Measurements from ENCODE around the gene CEBPZOS.

CEBPZOS gene

DNA sequence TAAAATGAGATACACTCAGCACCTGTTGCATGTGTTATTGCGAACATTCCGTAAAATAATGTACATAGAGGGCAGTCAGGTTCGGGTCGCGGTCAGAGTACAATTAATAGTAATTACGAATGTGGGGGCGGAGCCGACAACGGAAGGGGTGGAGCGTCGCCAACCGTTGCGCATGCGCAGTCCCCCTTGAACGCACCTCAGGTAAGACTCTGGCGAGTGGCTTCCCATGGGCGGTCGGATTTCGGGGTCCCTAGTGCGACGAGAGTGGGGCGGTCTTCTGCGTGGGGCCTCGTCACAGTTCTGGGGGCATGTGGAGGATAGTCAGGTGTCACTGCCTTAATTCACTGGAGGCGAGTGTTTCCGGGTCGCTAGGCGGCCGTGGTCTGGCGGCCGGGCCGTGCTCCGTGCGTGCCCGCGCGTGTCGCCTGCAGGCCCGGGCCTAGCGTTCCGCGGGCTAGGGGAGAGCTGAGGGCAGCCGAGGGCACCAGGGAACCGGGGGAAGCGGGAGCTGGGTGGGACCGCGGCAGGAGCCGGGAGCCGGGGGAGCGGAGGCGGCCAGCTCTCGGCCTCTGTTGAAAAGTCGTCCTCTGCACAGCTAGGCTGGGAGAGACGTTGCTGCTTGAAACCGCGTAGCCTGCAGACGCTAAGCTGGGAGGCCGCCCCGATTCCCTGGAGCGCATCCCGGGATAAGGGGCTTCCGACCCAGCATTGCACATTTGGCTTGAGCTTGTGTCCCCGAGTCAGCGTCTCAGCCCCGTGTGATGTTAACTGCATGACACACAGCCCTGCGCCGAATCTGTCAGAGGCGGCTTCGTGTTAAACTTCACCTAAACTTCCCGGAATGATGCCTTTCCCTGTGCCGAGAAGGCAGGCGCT, at the start of gene CEBPZOS:
TSS of gene CEBPZOS (plus strand) at position 177 of the 876 bp plus-strand sequence. CDS start 3,209 bp downstream, outside the sequence.
- peak; percentile 78 to 89 (median 84) for DNase-seq (ENCODE audit: low read depth in 3 of 3, low spot score in 1 of 3)

DNA sequence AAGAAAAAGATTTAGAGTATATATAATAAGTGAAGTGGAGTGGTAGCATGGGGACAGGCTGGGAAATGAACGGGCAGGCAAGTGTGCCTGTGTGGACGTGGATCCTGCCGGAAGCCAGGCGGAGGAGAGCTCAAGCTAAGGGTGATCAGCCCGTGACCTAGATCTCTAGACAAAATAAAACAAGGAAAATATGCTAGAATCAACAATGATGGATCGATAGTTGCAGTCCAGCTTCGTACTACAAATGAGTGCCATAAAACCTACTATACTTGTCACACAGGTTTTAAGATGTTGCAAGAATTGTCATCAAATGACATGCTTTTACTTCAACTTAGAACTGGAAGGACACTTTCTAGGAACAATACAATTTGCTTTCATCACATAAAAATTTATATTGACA, 48.0 kb upstream of the CEBPZOS start:
- DNase-seq (ENCODE audit: low read depth in 3 of 3, low spot score in 1 of 3), result no peak

DNA sequence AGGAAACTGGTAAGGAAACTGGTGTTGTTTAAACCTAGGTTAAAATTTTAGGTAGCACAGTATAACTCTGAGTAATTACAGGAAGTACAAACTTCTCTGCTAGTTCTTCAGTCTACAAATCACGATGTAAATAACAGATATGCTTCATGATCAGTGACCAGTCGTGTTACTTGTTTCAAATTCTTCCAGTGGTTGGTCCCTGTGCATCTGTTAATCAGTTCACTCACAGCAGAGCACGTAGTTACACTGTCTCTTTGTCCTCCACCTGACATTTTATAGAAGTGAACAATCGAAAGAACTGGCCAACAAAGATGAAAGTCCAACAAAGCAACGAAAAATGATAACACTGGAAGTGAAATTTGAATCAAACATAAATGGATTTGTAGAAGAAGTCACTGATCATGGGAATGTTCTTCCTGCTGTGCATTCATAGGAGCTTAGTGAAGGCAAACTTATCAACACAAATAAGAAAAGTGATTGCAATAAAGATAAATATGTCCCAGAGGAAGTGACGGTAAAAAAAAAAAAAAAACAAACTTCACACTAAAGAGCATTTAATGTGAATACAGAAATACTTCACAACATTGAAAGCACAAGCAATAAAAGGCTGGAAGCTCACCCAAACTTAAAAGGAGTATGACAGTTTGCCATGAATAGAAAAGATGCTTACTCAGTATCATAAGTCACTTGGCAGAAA, 46.5 kb upstream of the CEBPZOS start:
- DNase-seq (ENCODE audit: low read depth in 3 of 3, low spot score in 1 of 3), result no peak

DNA sequence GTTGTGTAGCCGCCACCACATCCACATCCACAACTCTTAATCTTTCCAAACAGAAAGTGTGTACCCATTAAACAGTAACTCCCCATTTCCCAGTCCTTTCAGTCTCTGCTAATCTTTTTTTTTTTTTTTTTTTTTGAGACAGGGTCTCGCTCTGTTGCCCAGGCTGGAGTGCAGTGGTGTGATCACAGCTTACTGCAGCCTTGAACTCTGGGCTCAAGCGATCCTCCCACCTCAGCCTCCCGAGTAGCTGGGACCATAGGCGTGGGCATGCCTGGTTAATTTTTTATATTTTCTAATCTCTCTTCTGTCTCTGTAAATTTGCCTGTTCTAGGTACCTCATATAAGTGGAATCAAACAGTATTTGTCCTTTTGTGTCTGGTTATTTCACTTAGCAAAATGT, 43.1 kb upstream of the CEBPZOS start:
- no peak for DNase-seq (ENCODE audit: low read depth in 3 of 3, low spot score in 1 of 3)

DNA sequence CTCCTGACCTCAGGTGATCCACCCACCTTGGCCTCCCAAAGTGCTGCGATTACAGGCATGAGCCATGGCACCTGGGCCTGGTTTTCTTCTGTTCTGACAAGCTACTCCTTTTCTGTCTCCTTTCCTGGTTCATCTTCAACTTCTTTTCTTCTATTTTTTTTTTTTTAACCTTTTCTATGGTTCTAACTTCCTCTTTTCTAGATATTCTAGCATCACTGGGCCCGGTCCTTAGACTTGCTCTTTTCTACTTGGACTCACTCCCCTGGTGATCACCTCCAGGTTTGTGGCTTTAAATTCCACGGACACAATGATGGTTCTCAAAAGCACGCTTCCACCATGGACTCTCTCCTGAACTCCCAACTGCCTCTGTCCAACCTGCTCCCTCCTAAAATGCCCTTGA, 41.5 kb upstream of the CEBPZOS start:
- no peak for DNase-seq (ENCODE audit: low read depth in 3 of 3, low spot score in 1 of 3)

DNA sequence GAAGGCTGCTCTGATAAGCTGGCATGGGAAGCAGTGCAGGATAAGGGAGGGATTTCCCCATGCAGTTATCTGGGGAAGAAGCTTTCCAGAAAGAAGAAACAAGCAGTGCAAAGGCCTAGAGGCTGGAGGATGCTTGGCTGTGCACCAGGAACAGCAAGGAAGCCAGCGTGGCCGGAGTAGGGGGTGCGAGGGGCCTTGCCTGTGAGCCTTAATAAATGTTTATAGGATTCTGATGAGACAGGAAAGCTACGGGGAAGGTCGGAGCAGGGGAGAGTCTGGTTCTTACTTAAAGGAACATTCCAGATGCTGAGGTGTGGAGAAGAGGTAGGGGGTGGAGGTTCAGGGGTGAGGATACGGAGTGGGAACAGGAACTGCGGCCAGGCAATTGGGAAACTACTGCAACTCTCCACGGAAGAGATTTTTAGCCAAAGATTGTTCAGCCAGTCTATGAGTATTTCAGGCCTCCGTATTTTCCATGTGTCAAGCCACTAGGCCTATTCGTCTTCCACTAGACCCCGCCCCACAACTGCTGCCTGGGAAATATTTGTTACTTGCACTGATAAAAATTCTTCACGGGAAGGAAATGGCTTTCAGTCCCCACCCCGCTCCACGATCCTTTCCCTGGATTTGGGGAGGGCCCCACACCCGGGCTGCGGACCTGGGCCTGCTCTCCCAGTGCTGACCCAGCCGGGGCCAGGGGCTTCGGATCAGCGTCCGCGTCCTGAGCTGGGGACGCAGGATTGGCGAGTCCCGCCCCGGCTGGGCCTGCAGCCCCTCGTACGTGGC, 40.0 kb upstream of the CEBPZOS start:
- peak in 2 of 3 donors; percentile 5 to 10 for DNase-seq (ENCODE audit: low read depth in 3 of 3, low spot score in 1 of 3)

DNA sequence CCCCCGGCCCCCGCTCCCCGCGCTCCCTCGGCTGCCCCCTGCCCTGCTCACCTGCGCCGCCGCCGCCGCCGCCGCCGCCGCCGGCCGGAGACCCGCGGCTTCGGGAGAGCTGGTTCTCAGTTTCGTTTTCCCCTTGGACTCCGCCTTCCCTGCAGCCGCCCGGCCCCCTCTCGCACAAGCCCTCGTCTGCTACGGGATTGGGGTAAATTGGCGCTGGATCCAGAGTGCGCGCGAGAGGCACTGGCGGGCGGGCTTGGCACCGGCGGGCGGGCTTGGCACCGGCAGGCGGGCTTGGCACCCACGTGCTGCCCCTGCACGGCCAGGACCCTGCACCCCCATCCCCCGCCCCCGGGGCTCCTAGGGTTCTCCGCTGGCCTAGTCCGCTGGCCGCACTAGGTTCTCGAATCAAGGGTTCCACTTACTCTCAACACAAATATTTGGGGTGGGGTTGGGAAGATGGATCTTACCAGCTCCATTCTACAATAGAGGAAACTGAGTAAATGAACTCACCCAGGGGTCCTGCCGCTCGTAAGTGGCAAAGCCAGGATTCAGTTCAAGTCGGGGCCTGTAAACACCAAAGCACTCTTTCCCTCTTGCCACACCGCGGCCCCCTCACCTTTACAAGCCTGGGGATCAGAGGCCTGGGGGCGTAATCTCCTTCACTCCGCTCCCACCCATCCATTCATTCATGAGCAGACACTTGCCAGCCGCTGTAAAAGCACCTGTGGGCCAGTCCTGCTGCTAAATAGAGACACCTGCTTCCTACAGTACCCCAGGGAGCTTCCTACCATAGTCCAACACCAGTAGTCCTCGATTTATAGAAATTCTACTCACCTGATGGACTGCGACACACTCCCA, 39.2 kb upstream of the CEBPZOS start, which contains the start of gene EIF2AK2:
TSS of gene EIF2AK2 (minus strand) at position 124 of the 858 bp plus-strand sequence. CDS start 9,174 bp downstream, outside the sequence.
- peak; percentile 47 to 58 (median 55) for DNase-seq (ENCODE audit: low read depth in 3 of 3, low spot score in 1 of 3)

DNA sequence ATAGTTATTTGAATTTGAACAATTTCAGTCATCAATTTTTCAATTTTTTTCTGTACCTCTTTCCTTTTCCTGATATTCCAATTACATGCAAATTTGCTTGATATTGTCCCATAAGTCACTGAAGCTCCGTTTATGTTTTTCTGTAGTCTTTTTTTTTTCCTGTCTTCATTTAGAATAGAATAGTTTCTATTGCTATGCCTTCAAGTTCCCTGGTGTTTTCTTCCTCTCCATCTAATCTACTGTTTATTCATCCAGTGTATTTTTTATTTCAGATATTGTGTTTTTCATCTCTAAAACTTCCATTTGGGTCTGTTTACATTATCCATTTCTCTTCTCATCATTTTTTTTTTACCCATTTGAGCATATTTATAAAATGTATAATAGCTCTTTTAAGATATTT, 31.5 kb upstream of the CEBPZOS start:
- DNase-seq (ENCODE audit: low read depth in 3 of 3, low spot score in 1 of 3), result no peak

DNA sequence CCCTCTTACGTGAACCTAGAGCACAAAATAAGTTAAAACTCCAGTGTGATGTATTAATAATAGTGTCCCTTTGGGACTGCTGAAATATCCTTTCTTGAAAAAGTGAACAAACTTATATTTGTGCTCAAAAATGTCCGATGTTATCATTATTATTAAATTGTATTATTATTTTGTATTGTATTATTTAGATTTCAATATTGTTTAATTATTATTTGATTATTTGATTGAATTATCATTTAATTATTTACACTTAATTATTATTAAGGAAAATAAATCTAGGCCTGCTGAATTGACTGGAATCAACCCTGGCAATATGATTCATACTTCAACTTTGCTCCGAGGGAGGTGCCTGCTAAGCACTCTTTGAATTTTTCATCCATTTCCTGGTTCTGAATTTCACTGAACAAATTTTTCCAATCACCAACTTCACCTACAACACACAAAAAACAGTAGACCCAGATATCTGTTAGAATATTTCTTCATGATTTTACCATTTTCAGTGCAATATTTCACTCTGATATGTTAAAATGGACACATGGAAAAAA, 28.6 kb upstream of the CEBPZOS start:
- DNase-seq (ENCODE audit: low read depth in 3 of 3, low spot score in 1 of 3), result no peak

DNA sequence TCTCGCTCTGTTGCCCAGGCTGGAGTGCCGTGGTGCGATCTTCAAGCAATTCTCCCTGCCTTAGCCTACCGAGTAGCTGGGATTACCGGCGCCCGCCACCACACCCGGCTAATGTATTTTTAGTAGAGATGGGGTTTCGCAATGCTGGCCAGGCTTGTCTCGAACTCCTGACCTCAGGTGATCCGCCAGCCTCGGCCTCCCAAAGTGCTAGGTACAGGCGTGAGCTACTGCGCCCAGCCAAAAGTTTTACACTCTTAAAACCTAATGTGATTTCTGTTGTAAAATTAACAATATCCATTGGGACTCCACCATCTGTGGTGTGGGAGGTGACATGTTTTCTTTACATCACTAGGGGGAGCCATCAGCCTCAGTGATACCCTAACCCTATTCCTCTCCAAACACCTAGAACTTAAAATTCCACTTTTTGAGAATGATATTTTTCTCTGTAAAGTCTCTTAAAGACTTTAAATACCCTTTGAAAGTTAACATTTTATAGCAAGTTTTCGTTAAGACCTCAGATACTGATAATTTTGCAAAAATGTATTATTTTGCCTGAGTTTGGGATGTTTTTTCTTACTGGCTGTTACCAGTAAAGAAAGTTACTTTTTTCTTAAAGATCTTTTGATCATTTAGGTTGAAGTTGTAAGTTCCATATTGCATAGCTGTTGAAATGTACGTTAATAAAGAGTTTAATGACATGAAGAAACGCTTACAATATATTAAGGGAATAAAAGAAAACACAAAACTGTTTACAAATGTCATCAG, 27.9 kb upstream of the CEBPZOS start:
- DNase-seq (ENCODE audit: low read depth in 3 of 3, low spot score in 1 of 3), result no peak

DNA sequence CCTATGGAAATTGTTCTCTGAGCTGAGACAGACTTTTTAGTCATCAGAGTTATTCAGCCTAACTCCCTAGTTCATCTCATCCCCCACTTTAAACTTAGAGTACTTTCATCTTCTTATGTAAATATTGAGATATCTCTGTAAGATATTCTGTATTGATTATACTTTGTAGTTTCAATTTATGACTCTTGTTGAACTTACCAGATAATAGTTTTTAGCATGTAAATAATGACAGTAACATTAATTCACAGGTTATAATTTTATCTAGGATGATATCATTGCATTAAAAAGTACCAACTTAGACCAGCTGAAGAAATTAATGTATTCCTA, 24.7 kb upstream of the CEBPZOS start:
- no peak for DNase-seq (ENCODE audit: low read depth in 3 of 3, low spot score in 1 of 3)

DNA sequence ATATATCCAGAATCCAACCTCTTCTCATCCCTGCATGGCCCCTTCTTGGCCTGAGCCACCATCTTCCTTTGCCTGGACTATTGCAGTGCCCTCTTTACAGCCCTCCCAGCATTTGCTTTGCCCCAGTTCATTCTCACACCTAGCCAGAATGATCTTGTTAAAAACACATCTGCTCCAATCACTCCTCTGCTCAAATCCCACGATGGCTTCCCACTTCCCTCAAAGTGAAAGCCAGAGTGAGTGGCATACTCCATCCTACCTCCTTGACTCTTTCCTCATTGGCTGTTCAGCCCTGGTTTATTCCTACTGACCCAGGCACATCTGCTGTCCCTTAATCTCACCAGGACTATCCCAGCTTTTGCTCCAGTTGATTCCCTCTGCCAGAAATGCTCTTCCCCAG, 22.6 kb upstream of the CEBPZOS start:
- DNase-seq (ENCODE audit: low read depth in 3 of 3, low spot score in 1 of 3), result no peak

DNA sequence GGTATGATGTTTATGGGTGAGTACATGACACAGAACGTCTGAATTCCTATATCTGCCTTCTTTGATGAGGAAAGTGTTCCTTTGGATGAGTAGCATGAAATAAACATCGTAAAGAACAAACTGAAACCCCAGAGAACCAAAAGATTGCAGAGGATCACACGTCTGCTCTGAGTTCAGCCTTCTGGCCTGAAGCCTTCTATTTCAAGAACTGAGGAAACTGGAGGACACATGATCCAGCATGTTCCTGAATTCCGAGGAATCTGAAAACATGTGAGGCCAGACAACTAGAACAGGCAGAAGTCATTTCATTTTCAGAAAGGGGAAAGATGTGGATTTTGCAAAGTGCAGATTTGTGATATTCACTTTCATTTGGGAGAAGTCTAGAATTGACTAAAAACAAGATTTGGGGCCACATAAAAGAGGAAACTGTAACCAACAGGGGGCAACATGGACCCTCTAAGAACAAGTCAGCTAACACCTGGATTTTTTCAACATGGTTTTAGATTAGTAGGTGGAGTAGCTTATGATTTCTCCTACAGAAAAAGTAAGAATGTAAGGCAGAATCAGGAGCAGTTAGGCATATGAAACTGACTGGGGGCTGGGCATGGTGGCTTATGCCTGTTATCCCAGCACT, 16.2 kb upstream of the CEBPZOS start:
- DNase-seq (ENCODE audit: low read depth in 3 of 3, low spot score in 1 of 3), result no peak

DNA sequence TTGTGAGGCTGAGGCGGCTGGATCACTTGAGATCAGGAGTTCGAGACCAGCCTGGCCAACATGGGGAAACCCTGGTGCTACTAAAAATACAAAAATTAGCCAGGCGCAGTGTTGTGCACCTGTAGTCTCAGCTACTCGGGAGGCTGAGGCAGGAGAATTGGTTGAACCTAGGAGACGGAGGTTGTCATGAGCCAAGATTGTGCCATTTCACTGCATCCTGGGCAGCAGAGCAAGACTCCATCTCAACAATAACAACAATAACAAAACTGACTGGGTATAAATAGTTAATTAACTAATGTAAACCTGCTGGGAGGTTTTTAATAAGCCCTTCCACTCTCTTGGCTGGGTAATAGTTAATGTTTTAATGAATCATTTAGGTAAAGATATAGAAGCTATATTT, 15.7 kb upstream of the CEBPZOS start:
- DNase-seq (ENCODE audit: low read depth in 3 of 3, low spot score in 1 of 3), result no peak

DNA sequence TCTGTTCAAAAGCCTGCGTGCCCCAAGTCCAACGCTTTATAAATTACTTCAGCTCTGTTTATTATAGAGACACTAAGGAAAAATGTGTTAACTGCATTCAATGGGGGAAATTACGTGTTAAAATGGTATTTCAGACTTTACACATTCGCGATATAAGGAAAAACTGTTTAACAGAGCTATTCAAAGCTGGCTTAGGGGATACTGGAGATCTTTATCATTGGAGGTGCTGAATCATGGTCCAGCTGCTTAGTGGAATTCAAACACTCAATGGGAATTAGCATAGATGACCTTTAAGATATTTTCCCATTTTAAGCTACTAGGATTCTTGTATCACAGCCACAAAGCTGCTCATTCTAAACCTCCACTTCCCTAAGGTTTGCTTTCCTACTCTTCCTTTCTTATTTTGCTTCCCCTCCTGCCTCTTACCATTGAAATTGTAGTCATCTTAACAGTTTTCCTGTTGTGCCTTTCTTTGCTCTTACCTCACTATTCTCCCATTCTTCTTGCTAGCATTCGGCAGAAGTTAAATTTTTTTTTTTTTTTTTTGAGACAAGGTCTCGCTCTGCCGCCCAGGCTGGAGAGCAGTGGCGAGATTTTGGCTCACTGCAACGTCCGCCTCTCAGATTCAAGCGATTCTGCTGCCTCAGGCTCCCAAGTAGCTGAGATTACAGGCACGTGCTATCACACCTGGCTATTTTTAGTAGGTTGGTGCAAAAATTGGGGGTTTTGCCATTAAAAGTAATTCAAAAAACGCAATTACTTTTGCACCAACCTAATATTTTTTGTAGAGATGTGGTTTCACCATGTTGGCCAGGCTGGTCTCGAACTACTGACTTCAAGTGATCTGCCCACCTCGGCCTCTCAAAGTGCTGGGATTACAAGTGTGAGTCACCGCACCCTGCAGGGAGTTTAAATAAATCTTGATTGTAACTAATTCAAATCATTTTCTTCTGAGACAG, 14.3 kb upstream of the CEBPZOS start:
- no peak for DNase-seq (ENCODE audit: low read depth in 3 of 3, low spot score in 1 of 3)

DNA sequence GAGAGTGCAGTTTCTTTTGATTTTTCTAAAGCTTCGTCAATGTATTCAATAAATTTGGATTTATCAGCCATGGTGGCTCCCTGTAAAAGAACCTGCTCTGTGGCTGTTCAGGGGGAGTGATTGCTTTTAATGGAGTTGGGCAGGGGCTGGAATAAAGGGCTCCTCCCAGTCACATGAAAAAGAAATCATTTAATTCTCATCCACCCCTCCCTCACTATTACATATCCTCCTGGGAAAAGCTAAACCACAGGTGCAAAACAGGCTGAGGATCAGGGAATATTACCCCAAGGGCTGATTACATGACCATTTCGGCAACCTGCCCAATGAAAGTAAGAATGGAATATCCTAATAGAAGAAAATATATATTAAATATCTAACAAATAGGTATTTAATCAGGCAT, 7.7 kb upstream of the CEBPZOS start, which contains the start of gene SULT6B1:
TSS of gene SULT6B1 (minus strand) at position 101 of the 400 bp plus-strand sequence. CDS start at position 71, 30 bp downstream.
- no peak for DNase-seq (ENCODE audit: low read depth in 3 of 3, low spot score in 1 of 3)

DNA sequence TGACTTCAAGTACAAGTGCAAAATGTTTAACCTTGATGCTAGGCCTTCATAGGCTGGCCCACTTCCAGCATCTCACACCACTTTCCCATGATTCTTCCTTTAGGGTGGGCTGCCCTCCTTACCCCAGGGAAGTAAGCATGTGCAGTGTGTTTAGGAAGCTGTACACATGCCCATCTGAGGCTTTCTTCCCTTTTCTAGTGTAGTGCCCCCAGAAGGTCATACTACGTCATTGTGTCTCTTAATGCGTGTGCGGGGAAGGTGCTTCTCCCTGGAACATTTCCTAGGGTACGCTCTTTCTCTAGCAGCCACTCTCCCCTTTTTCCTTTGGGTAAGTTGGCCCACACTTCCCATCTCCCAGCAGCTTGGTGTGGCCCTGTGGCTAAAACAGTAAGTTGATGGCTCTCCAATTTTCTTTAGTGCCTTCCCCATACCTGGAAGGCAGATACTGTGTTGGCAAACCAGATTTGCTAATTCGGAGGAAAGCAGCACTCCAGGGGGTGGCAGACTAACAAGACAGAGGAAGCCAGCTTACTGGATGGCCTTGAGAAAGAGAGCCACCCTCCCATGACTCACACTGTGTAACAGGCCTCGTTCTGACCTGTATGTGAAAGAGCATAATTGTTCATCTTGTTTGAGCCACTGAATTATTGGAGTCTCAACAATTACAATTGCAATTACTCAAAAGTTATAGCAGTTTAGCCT, 6.7 kb upstream of the CEBPZOS start:
- DNase-seq (ENCODE audit: low read depth in 3 of 3, low spot score in 1 of 3), result no peak

All from stimulated activated CD4-positive, alpha-beta T cell treated with anti-CD3 and anti-CD28 coated beads, TNF-alpha, amount 100 ng/mL, for 1 hour (primary cell).